GM12878 (cell line): ENCODE results near the gene P2RX7. TPM values are rescaled to one million over a fixed set of nuclear protein-coding genes. Genes with fewer than 3 reads are reported as not detected.
A peak's percentile ranks its signal among the peaks of the same experiment; 100 is the strongest.

Source experiments
- ATAC-seq: fragments of 200-7000 bp; cut with Tn5 transposase; 3 replicates; pipeline ENCODE4 v1.9.1; 2020; ENCODE audit warnings: mild to moderate bottlenecking, moderate library complexity
- BruUV-seq: library from RNA; stranded (reverse); fragments of 400-500 nt; replicated peaks from 2 replicates; lab custom pipeline; 2021; lab: Mats Ljungman, UMichigan
- CTCF ChIA-PET: fragments of 300-600 bp; sonication (Branson Sonifier 250); formaldehyde crosslinking; extraction: SDS; loops from one replicate; lab custom pipeline; 2021; ENCODE audit warnings: inconsistent platforms; lab: Yijun Ruan, JAX
- POLR2A ChIA-PET: fragments of 350-600 bp; formaldehyde crosslinking; extraction: SDS; loops from one replicate; lab custom pipeline; 2021; ENCODE audit warnings: inconsistent platforms; lab: Charles Lee
- RAD21 ChIA-PET: fragments of 300-600 bp; sonication (Branson Sonifier 250); formaldehyde crosslinking; loops from one replicate; lab custom pipeline; 2023; ENCODE audit warnings: antibody characterized with exemption; ENCODE audit not compliant: unreplicated experiment; lab: Charles Lee
- SMC1A ChIA-PET: fragments of 300-600 bp; sonication (Branson Sonifier 250); formaldehyde crosslinking; loops from one replicate; lab custom pipeline; 2023; ENCODE audit not compliant: unreplicated experiment, uncharacterized antibody; lab: Charles Lee
- DNase-seq: peaks from one replicate; pipeline ENCODE4 v3.0.0-alpha.2; 2011; ENCODE audit warnings: low read depth, low spot score
- FAIRE-seq: peaks from 3 replicates; lab custom pipeline; 2011; peaks lifted over from hg19 to GRCh38; lab: Jason Lieb, UNC
- H2AFZ ChIP-seq: 2 replicates; pipeline ENCODE4 v1.6.0; 2011; ENCODE audit warnings: low read depth, low read length, control low read depth; ENCODE audit not compliant: control insufficient read depth
- H3K27ac ChIP-seq: 2 replicates; pipeline ENCODE4 v1.5.1; 2011; ENCODE audit warnings: control low read depth; ENCODE audit not compliant: control insufficient read depth, insufficient read depth
- H3K27me3 ChIP-seq, 2 experiments: replicated peaks in 1 of 2; 2 replicates each; pipeline versions ENCODE4 v1.6.0 to v1.6.1; 2011; ENCODE audit warnings: low read length in 1 of 2; ENCODE audit not compliant: control insufficient read depth in 2 of 2, insufficient read depth in 2 of 2
- H3K36me3 ChIP-seq, 2 experiments: 2 replicates each; pipeline ENCODE4 v1.5.1; 2011; ENCODE audit warnings: low read length in 1 of 2; ENCODE audit not compliant: control insufficient read depth in 2 of 2, insufficient read depth in 2 of 2
- H3K4me1 ChIP-seq: 2 replicates; pipeline ENCODE4 v1.6.1; 2011; ENCODE audit warnings: mild to moderate bottlenecking, low read length, moderate library complexity, mixed read lengths; ENCODE audit not compliant: control insufficient read depth, insufficient read depth
- H3K4me2 ChIP-seq: 2 replicates; pipeline ENCODE4 v1.6.0; 2011; ENCODE audit warnings: control low read depth; ENCODE audit not compliant: control insufficient read depth, insufficient read depth
- H3K4me3 ChIP-seq: fragments of 200-600 bp; sonication (generic); 2 replicates; pipeline ENCODE4 v1.5.1; 2016
- H3K79me2 ChIP-seq: 2 replicates; pipeline ENCODE4 v1.6.0; 2011; ENCODE audit warnings: low read length; ENCODE audit not compliant: control insufficient read depth, insufficient read depth
- H3K9ac ChIP-seq: 2 replicates; pipeline ENCODE4 v1.8.0; 2011; ENCODE audit warnings: low read length, control low read depth, mixed read lengths; ENCODE audit not compliant: control insufficient read depth, insufficient read depth
- H3K9me3 ChIP-seq: replicated peaks from 3 replicates; pipeline ENCODE4 v1.5.1; 2011; ENCODE audit warnings: mild to moderate bottlenecking, low read length; ENCODE audit not compliant: control insufficient read depth, insufficient read depth
- H4K20me1 ChIP-seq: 2 replicates; pipeline ENCODE4 v1.6.0; 2011; ENCODE audit not compliant: control insufficient read depth, insufficient read depth
- E2F8 ChIP-seq: fragments of 450-650 bp; IDR thresholded peaks from 2 replicates; pipeline ENCODE4 v1.6.1; 2018; ENCODE audit warnings: mild to moderate bottlenecking, low read depth, moderate library complexity; ENCODE audit not compliant: partially characterized antibody
- EP300 ChIP-seq, 2 experiments: fragments of 150-350 bp in 1 of 2; IDR thresholded peaks; 2 replicates each; pipeline ENCODE4 v1.6.1; 2011 to 2012; ENCODE audit warnings: low read depth in 2 of 2, low read length in 2 of 2, borderline replicate concordance in 1 of 2, improper control_type of control experiment in 1 of 2, inconsistent platforms in 1 of 2; ENCODE audit not compliant: control insufficient read depth in 1 of 2
- EZH2 ChIP-seq: IDR thresholded peaks from 2 replicates; pipeline ENCODE4 v1.6.1; 2012; ENCODE audit warnings: low read depth, mild to moderate bottlenecking, control low read depth, inconsistent platforms, low read length, borderline replicate concordance; ENCODE audit not compliant: control insufficient read depth
- IKZF1 ChIP-seq: fragments of 450-650 bp; conservative IDR thresholded peaks from 2 replicates; pipeline ENCODE4 v1.6.1; 2017; ENCODE audit warnings: antibody characterized with exemption, mild to moderate bottlenecking
- MAX ChIP-seq: IDR thresholded peaks from 2 replicates; pipeline ENCODE4 v1.6.1; 2012; ENCODE audit warnings: low read depth, low read length, improper control_type of control experiment
- MTA2 ChIP-seq: fragments of 450-650 bp; IDR thresholded peaks from 2 replicates; pipeline ENCODE4 v1.6.1; 2016; ENCODE audit warnings: low read depth, mild to moderate bottlenecking, moderate library complexity
- NR2F1 ChIP-seq: fragments of 450-650 bp; conservative IDR thresholded peaks from 2 replicates; pipeline ENCODE4 v1.6.1; 2017; ENCODE audit warnings: mild to moderate bottlenecking
- NRF1 ChIP-seq: conservative IDR thresholded peaks from 2 replicates; pipeline ENCODE4 v1.6.1; 2011; ENCODE audit warnings: mild to moderate bottlenecking, low read depth, low read length, improper control_type of control experiment
- RUNX3 ChIP-seq: IDR thresholded peaks from 2 replicates; pipeline ENCODE4 v1.6.1; 2012; ENCODE audit warnings: low read length, inconsistent platforms
- SIN3A ChIP-seq: IDR thresholded peaks from 2 replicates; pipeline ENCODE4 v1.6.1; 2012; ENCODE audit warnings: low read depth, low read length, improper control_type of control experiment
- SIX5 ChIP-seq: IDR thresholded peaks from 2 replicates; pipeline ENCODE4 v1.6.1; 2011; ENCODE audit warnings: mild to moderate bottlenecking, low read depth, low read length, moderate library complexity; ENCODE audit not compliant: severe bottlenecking
- SPI1 ChIP-seq: IDR thresholded peaks from 2 replicates; pipeline ENCODE4 v1.6.1; 2011; ENCODE audit warnings: low read depth, mild to moderate bottlenecking, low read length, moderate library complexity, borderline replicate concordance; ENCODE audit not compliant: insufficient read depth
- WGBS: methylation state at CpG from one replicate; pipeline ENCODE4 v1.1.6; 2016; ENCODE audit warnings: low lambda C conversion rate; ENCODE audit not compliant: insufficient replicate concordance, insufficient coverage; ENCODE audit errors: missing lambda C conversion rate; 5-methylcytosine and 5-hydroxymethylcytosine counted together
- in situ Hi-C: fragments of 300-500 bp; cut with MboI; formaldehyde crosslinking; loops from 9 replicates; pipeline ENCODE4 v1.14.3; 2018; ENCODE audit warnings: mixed read lengths
- intact Hi-C: fragments of 100-400 bp; cut with micrococcal nuclease; formaldehyde crosslinking; loops from one replicate; pipeline ENCODE4 v1.14.2; 2022; ENCODE audit not compliant: unreplicated experiment
- polyA plus RNA-seq, 11 experiments: library from polyadenylated mRNA; depleted of rRNA in 4 of 11; unstranded in 6 of 11; stranded (reverse) in 5 of 11; fragments of >200 nt; fragmentation: Nextera tagmentation in 4 of 11; fragmentation: Illumina TruSeq in 1 of 11; extraction: Ambion mirVana in 4 of 11; extraction: Trizol in 1 of 11; gene quantifications; 1 replicate in 1 of 11; 2 replicates in 10 of 11; pipeline versions ENCODE4 v1.2.1 to v1.2.3, GENCODE V29; 2011 to 2016; ENCODE audit warnings: inconsistent platforms in 2 of 11, missing spikeins in 2 of 11, low read depth in 1 of 11
- total RNA-seq, 4 experiments: library from RNA; depleted of rRNA in 3 of 4; stranded (reverse); fragments of >200 nt in 3 of 4; fragmentation: Illumina TruSeq in 1 of 4; extraction: Trizol in 1 of 4; gene quantifications; 2 replicates each; pipeline versions ENCODE4 v1.2.1 to v1.2.3, GENCODE V29; 2013 to 2021

P2RX7 gene
- total and polyA plus RNA-seq, 10 of the 15 experiments (the other 5 are each of a cell fraction or from before 2014, with no cell fraction given) = 0.74 to 2.6 (median 1.5) TPM

GRCh38 chr12:121184984-121185889, 52.6 kb downstream of the P2RX7 start:
- POLR2A ChIA-PET = no interaction called here
- no peak overlapping the region; the same call in 1 of the 2 replicates for H2AFZ ChIP-seq
- TF ChIP-seq SPI1 = peak; percentile 74
- no peak for TF ChIP-seq EZH2
- TF ChIP-seq, all 136 proteins: peak for 1

GRCh38 chr12:121186826-121187225, 54.1 kb downstream of the P2RX7 start:
- CTCF ChIA-PET = interaction anchor here (0.6 kb wide), 1 partner anchor 27 kb away, joined by 5 read pairs; no protein-coding TSS in a partner anchor
- WGBS = 93% methylated on average over 2 of the region's 2 CpGs
- SMC1A ChIA-PET = interaction anchor here (2.8 kb wide), 1 partner anchor 11 kb away, joined by 8 read pairs; no protein-coding TSS in a partner anchor
- FAIRE-seq (no peak), DNase-seq (no peak), ATAC-seq (no peak)
- no TSS peak for BruUV-seq
- POLR2A ChIA-PET = no interaction called here
- Histone ChIP-seq H3K4me3 (no peak overlapping the region), H2AFZ (no peak overlapping the region), H3K36me3 (no peaks in the 10 kb centered on the region), H3K9me3 (no peaks in the 10 kb centered on the region; the same call in 1 of the 3 replicates), H3K4me2 (no peak overlapping the region), H3K4me1 (peaks cover 9% of the 10 kb centered on the region), H4K20me1 (no peaks in the 10 kb centered on the region), H3K79me2 (no peaks in the 10 kb centered on the region), H3K9ac (no peak overlapping the region), H3K27ac (no peak overlapping the region), H3K27me3 (no peaks in the 10 kb centered on the region)
- in situ Hi-C loops = no loop called here
- intact Hi-C loops = no loop called here
- RAD21 ChIA-PET = no interaction called here
- TF ChIP-seq MTA2 (no peak), SIX5 (no peak), EP300 (IDR thresholded peaks at IDR 0.05; ENCODE audit: borderline replicate concordance in 1 of 2, control insufficient read depth in 1 of 2, low read depth in 2 of 2, low read length in 2 of 2) (no peak), NRF1 (no peak), IKZF1 (no peak), SIN3A (no peak), RUNX3 (no peak), NR2F1 (no peak), MAX (no peak), E2F8 (no peak)

More at GRCh38 chr12:121184984-121185889, 52.6 kb downstream of the P2RX7 start:
- Histone ChIP-seq H3K27me3 (no peaks in the 10 kb centered on the region), H3K4me2 (no peak overlapping the region), H3K9me3 (peaks cover 4% of the 10 kb centered on the region; the same call in 2 of the 3 replicates), H3K4me1 (peaks cover 5% of the 10 kb centered on the region), H3K9ac (no peak overlapping the region), H3K79me2 (no peaks in the 10 kb centered on the region), H4K20me1 (no peaks in the 10 kb centered on the region), H3K4me3 (no peak overlapping the region), H3K27ac (no peak overlapping the region), H3K36me3 (no peaks in the 10 kb centered on the region)
- ATAC-seq (peak; percentile 57), DNase-seq (no peak), FAIRE-seq (no peak)
- in situ Hi-C loops (no loop called here), intact Hi-C loops (no loop called here)
- no TSS peak for BruUV-seq
- 74% methylated on average over 7 of the region's 7 CpGs for WGBS
- CTCF ChIA-PET = interaction anchor here (0.6 to 1.8 kb wide), 2 partner anchors 13 to 610 kb away, joined by 3 to 5 read pairs; no protein-coding TSS in a partner anchor
- SMC1A ChIA-PET = interaction anchor here (0.6 to 2.8 kb wide), 2 partner anchors 13 to 72 kb away, joined by 3 to 8 read pairs; no protein-coding TSS in a partner anchor
- RAD21 ChIA-PET = no interaction called here
